ENCODE results near the gene CTNS. TPM values are rescaled to one million over a fixed set of nuclear protein-coding genes. Genes with fewer than 3 reads are reported as not detected.

CTNS gene
- total and polyA plus RNA-seq, 7 experiments from 2014 or later = 4.7 to 15.2 (median 8.8) TPM

Other genes with a start within 250 kb of the CTNS start
- gene OR1E1, start 238.3 kb upstream of the CTNS start, total RNA-seq = not detected
- gene OR1E1, start 238.3 kb upstream of the CTNS start, polyA plus RNA-seq = not detected
- not detected for gene OR3A3, start 225.4 kb upstream of the CTNS start, total RNA-seq
- gene OR3A3, start 225.4 kb upstream of the CTNS start, polyA plus RNA-seq = not detected
- gene OR1E2, start 202.9 kb upstream of the CTNS start, total RNA-seq = not detected
- gene OR1E2, start 202.9 kb upstream of the CTNS start, polyA plus RNA-seq = not detected
- gene SPATA22, start 164.9 kb upstream of the CTNS start, total RNA-seq = under 1 TPM in 1 of 5 experiments, not detected in 4; 0.19 TPM
- not detected for gene SPATA22, start 164.9 kb upstream of the CTNS start, polyA plus RNA-seq
- not detected for gene ASPA, start 160.8 kb upstream of the CTNS start, total RNA-seq
- gene ASPA, start 160.8 kb upstream of the CTNS start, polyA plus RNA-seq = not detected
- gene TRPV3, start 78.9 kb upstream of the CTNS start, total RNA-seq = under 1 TPM in 3 of 5 experiments, not detected in 2; 0.15 to 0.64 (median 0.48) TPM
- not detected for gene TRPV3, start 78.9 kb upstream of the CTNS start, polyA plus RNA-seq
- 1 to 10 TPM; 3.2 to 8.7 (median 7.4) TPM for gene TRPV1, start 27.3 kb upstream of the CTNS start, total RNA-seq
- gene TRPV1, start 27.3 kb upstream of the CTNS start, polyA plus RNA-seq = 1 to 10 TPM in 1 of 2 donors, under 1 TPM in 1; 0.13 to 1.6 TPM
- gene SHPK, start 510 bp upstream of the CTNS start, total RNA-seq = 10 to 100 TPM in 3 of 5 experiments, 1 to 10 TPM in 2; 6.3 to 11.2 (median 10.8) TPM
- gene SHPK, start 510 bp upstream of the CTNS start, polyA plus RNA-seq = 1 to 10 TPM; 5.5 to 8.5 TPM
- 10 to 100 TPM; 10.5 to 28.4 (median 11.7) TPM for gene TAX1BP3, start 31.8 kb downstream of the CTNS start, total RNA-seq
- gene TAX1BP3, start 31.8 kb downstream of the CTNS start, polyA plus RNA-seq = 10 to 100 TPM; 25.5 to 34.0 TPM
- 10 to 100 TPM; 23.1 to 39.0 (median 31.2) TPM for gene EMC6, start 32.1 kb downstream of the CTNS start, total RNA-seq
- 100 to 1,000 TPM in 1 of 2 donors, 10 to 100 TPM in 1; 76.4 to 133 TPM for gene EMC6, start 32.1 kb downstream of the CTNS start, polyA plus RNA-seq
- 10 to 100 TPM; 10.7 to 94.5 (median 24.6) TPM for gene P2RX5, start 59.4 kb downstream of the CTNS start, total RNA-seq
- 10 to 100 TPM; 12.3 to 18.2 TPM for gene P2RX5, start 59.4 kb downstream of the CTNS start, polyA plus RNA-seq
- gene HASPIN, start 87.1 kb downstream of the CTNS start, total RNA-seq = 10 to 100 TPM in 1 of 5 experiments, under 1 TPM in 4; 0.32 to 18.5 (median 0.35) TPM
- gene HASPIN, start 87.1 kb downstream of the CTNS start, polyA plus RNA-seq = under 1 TPM in 1 of 2 donors, not detected in 1; 0.28 TPM
- gene ITGAE, start 164.4 kb downstream of the CTNS start, total RNA-seq = 10 to 100 TPM; 16.3 to 29.4 (median 19.6) TPM
- gene ITGAE, start 164.4 kb downstream of the CTNS start, polyA plus RNA-seq = 10 to 100 TPM; 41.2 to 44.9 TPM
- gene NCBP3, start 209.5 kb downstream of the CTNS start, total RNA-seq = 10 to 100 TPM; 40.6 to 49.4 (median 46.7) TPM
- 10 to 100 TPM in 1 of 2 donors, 1 to 10 TPM in 1; 7.8 to 14.7 TPM for gene NCBP3, start 209.5 kb downstream of the CTNS start, polyA plus RNA-seq

Data from naive thymus-derived CD4-positive, alpha-beta T cell (primary cell).